ENCODE measurements around the gene SMAD1.

Gene SMAD1

DNA sequence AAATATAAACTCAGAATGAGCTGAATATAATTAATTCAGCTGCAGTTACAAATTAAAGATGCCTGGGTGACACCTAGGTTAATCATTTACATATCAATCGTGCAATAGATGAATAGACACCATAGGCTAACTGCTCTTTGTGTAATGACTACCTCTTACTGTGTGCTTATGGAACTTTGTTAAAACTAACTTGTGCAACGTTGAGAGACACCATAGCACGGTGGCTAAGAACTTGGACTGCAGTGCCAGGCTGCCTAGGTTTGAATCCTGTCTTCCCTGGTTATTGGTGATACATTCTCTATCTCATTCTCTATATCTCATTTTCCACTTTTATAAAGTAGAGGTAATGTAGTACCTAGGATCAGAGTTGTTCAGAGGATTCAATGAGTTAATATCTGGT, 46.9 kb downstream of the SMAD1 start:
- no peak for TF ChIP-seq ZFP3 (CRISPR knock-in tag; IDR thresholded peaks at IDR 0.05)
- no peak for ATAC-seq

DNA sequence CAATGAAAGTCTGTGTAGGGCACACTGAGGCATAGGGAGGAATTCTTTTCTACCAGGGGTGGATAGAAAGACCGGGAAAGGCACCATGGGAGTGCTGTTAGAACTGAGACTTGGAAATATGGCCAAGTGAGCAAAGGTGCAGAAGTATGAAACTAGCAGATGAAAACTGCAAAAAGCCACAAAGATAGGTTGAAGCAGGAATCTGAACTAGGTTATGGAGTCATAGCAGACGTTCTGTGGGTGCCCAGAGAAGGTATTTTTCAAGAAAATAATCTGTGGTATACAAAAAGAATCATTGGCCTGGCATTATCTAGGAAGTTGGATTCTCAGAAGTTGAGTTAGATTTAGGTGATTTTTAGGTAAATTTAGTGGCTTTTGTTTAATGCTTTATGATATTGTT, 48.5 kb downstream of the SMAD1 start:
- no peak for ATAC-seq
- TF ChIP-seq, protein P1, sequence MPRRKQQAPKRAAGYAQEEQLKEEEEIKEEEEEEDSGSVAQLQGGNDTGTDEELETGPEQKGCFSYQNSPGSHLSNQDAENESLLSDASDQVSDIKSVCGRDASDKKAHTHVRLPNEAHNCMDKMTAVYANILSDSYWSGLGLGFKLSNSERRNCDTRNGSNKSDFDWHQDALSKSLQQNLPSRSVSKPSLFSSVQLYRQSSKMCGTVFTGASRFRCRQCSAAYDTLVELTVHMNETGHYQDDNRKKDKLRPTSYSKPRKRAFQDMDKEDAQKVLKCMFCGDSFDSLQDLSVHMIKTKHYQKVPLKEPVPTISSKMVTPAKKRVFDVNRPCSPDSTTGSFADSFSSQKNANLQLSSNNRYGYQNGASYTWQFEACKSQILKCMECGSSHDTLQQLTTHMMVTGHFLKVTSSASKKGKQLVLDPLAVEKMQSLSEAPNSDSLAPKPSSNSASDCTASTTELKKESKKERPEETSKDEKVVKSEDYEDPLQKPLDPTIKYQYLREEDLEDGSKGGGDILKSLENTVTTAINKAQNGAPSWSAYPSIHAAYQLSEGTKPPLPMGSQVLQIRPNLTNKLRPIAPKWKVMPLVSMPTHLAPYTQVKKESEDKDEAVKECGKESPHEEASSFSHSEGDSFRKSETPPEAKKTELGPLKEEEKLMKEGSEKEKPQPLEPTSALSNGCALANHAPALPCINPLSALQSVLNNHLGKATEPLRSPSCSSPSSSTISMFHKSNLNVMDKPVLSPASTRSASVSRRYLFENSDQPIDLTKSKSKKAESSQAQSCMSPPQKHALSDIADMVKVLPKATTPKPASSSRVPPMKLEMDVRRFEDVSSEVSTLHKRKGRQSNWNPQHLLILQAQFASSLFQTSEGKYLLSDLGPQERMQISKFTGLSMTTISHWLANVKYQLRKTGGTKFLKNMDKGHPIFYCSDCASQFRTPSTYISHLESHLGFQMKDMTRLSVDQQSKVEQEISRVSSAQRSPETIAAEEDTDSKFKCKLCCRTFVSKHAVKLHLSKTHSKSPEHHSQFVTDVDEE (CRISPR knock-in tag; IDR thresholded peaks at IDR 0.05): no peak
- TF ChIP-seq TOX (CRISPR knock-in tag; IDR thresholded peaks at IDR 0.05; ENCODE audit: borderline replicate concordance) (no peak), ARNTL (CRISPR knock-in tag; IDR thresholded peaks at IDR 0.05; ENCODE audit: borderline replicate concordance, low read depth) (no peak), ZNF565 (CRISPR knock-in tag; conservative IDR thresholded peaks at IDR 0.05; ENCODE audit: low read depth) (no peak)

DNA sequence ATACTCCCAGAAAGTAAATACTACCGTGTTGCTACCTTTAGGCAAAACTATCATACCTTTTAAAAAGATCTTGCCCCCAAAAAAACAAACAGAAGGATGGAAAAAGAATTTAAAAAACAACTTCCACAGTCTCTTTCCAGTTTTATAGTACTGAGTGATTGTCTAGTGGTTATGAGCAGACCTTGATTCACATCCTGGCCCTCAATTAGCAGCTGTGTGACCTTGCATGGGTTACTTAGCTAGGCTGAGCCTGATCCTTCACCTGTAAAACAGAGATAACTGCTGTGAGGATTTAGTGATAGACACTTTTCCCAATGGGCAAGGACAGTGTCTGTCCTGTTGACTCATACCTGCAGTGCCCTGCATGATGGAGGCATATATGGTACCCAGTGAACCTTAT, 49.0 kb downstream of the SMAD1 start:
- no peak for ATAC-seq
- TF ChIP-seq ZC3H10 (CRISPR knock-in tag; IDR thresholded peaks at IDR 0.05) (no peak), OSR1 (CRISPR knock-in tag; IDR thresholded peaks at IDR 0.05) (no peak), ZNF70 (CRISPR knock-in tag; IDR thresholded peaks at IDR 0.05) (no peak), ZFP30 (CRISPR knock-in tag; IDR thresholded peaks at IDR 0.05) (no peak), PPARA (CRISPR knock-in tag; IDR thresholded peaks at IDR 0.05; ENCODE audit: borderline replicate concordance) (no peak), GLIS3 (CRISPR knock-in tag; IDR thresholded peaks at IDR 0.05) (no peak), TCF4 (CRISPR knock-in tag; IDR thresholded peaks at IDR 0.05; ENCODE audit: borderline replicate concordance) (no peak), ZNF8 (CRISPR knock-in tag; IDR thresholded peaks at IDR 0.05) (no peak), CSDC2 (CRISPR knock-in tag; IDR thresholded peaks at IDR 0.05) (no peak), SNAI2 (CRISPR knock-in tag; IDR thresholded peaks at IDR 0.05) (no peak), ESRRG (CRISPR knock-in tag; IDR thresholded peaks at IDR 0.05) (no peak), BACH2 (CRISPR knock-in tag; IDR thresholded peaks at IDR 0.05; ENCODE audit: borderline replicate concordance) (no peak)
- TF ChIP-seq, protein P2, sequence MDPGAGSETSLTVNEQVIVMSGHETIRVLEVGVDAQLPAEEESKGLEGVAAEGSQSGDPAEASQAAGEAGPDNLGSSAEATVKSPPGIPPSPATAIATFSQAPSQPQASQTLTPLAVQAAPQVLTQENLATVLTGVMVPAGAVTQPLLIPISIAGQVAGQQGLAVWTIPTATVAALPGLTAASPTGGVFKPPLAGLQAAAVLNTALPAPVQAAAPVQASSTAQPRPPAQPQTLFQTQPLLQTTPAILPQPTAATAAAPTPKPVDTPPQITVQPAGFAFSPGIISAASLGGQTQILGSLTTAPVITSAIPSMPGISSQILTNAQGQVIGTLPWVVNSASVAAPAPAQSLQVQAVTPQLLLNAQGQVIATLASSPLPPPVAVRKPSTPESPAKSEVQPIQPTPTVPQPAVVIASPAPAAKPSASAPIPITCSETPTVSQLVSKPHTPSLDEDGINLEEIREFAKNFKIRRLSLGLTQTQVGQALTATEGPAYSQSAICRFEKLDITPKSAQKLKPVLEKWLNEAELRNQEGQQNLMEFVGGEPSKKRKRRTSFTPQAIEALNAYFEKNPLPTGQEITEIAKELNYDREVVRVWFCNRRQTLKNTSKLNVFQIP (CRISPR knock-in tag; IDR thresholded peaks at IDR 0.05; ENCODE audit: borderline replicate concordance, low read depth): no peak
- TF ChIP-seq, protein P1 (CRISPR knock-in tag; IDR thresholded peaks at IDR 0.05): no peak
- TF ChIP-seq, protein P3, sequence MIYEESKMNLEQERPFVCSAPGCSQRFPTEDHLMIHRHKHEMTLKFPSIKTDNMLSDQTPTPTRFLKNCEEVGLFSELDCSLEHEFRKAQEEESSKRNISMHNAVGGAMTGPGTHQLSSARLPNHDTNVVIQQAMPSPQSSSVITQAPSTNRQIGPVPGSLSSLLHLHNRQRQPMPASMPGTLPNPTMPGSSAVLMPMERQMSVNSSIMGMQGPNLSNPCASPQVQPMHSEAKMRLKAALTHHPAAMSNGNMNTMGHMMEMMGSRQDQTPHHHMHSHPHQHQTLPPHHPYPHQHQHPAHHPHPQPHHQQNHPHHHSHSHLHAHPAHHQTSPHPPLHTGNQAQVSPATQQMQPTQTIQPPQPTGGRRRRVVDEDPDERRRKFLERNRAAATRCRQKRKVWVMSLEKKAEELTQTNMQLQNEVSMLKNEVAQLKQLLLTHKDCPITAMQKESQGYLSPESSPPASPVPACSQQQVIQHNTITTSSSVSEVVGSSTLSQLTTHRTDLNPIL (CRISPR knock-in tag; IDR thresholded peaks at IDR 0.05; ENCODE audit: low read depth): no peak
- TF ChIP-seq, protein P4, sequence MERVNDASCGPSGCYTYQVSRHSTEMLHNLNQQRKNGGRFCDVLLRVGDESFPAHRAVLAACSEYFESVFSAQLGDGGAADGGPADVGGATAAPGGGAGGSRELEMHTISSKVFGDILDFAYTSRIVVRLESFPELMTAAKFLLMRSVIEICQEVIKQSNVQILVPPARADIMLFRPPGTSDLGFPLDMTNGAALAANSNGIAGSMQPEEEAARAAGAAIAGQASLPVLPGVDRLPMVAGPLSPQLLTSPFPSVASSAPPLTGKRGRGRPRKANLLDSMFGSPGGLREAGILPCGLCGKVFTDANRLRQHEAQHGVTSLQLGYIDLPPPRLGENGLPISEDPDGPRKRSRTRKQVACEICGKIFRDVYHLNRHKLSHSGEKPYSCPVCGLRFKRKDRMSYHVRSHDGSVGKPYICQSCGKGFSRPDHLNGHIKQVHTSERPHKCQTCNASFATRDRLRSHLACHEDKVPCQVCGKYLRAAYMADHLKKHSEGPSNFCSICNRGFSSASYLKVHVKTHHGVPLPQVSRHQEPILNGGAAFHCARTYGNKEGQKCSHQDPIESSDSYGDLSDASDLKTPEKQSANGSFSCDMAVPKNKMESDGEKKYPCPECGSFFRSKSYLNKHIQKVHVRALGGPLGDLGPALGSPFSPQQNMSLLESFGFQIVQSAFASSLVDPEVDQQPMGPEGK (CRISPR knock-in tag; IDR thresholded peaks at IDR 0.05; ENCODE audit: borderline replicate concordance): no peak
- TF ChIP-seq, protein P5, sequence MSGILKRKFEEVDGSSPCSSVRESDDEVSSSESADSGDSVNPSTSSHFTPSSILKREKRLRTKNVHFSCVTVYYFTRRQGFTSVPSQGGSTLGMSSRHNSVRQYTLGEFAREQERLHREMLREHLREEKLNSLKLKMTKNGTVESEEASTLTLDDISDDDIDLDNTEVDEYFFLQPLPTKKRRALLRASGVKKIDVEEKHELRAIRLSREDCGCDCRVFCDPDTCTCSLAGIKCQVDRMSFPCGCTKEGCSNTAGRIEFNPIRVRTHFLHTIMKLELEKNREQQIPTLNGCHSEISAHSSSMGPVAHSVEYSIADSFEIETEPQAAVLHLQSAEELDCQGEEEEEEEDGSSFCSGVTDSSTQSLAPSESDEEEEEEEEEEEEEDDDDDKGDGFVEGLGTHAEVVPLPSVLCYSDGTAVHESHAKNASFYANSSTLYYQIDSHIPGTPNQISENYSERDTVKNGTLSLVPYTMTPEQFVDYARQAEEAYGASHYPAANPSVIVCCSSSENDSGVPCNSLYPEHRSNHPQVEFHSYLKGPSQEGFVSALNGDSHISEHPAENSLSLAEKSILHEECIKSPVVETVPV (CRISPR knock-in tag; IDR thresholded peaks at IDR 0.05): no peak
